Stomach smooth muscle (tissue), 2 donors: ENCODE results near the gene LCE3A.

ENCODE experiments used
- H3K27ac ChIP-seq: one replicate; pipeline ENCODE4 v1.7.0; 2013; ENCODE audit warnings: mild to moderate bottlenecking, low read length, inconsistent platforms
- H3K27me3 ChIP-seq, 2 donors: one replicate each; pipeline ENCODE4 v1.7.0; 2013; ENCODE audit warnings: low read length in 2 of 2; ENCODE audit not compliant: insufficient read depth in 2 of 2, control insufficient read depth in 1 of 2
- H3K36me3 ChIP-seq, 2 donors: one replicate each; pipeline ENCODE4 v1.7.0; 2013; ENCODE audit warnings: low read length in 2 of 2; ENCODE audit not compliant: control insufficient read depth in 2 of 2, insufficient read depth in 2 of 2
- H3K4me1 ChIP-seq: one replicate; pipeline ENCODE4 v1.7.0; 2013; ENCODE audit warnings: low read length; ENCODE audit not compliant: control insufficient read depth, insufficient read depth
- H3K4me3 ChIP-seq, 2 donors: one replicate each; pipeline ENCODE4 v1.7.0; 2013; ENCODE audit warnings: low read length in 2 of 2
- H3K9ac ChIP-seq, 2 donors: one replicate each; pipeline ENCODE4 v1.7.0; 2013; ENCODE audit warnings: low read length in 2 of 2, mild to moderate bottlenecking in 1 of 2
- H3K9me3 ChIP-seq, 2 donors: one replicate each; pipeline ENCODE4 v1.7.0; 2013; ENCODE audit warnings: low read length in 2 of 2; ENCODE audit not compliant: control insufficient read depth in 2 of 2
- donor health status: healthy.
- donor health status: Pancreatic carcinoma.

LCE3A gene

GRCh38 chr1:152640351-152640750 lies 17.4 kb upstream of the LCE3A start:
- Histone ChIP-seq H3K4me3 (no peak overlapping the region), H3K27ac (no peak overlapping the region), H3K36me3 (no peaks in the 10 kb centered on the region), H3K27me3 (no peaks in the 10 kb centered on the region), H3K9me3 (peaks cover 3 to 8% of the 10 kb centered on the region in 2 donors), H3K4me1 (no peaks in the 10 kb centered on the region), H3K9ac (no peak overlapping the region)

GRCh38 chr1:152630596-152630995 lies 7.7 kb upstream of the LCE3A start:
- H3K9me3 ChIP-seq, result peaks cover 0 to 2% of the 10 kb centered on the region in 2 donors
- no peak overlapping the region for H3K27ac ChIP-seq
- no peaks in the 10 kb centered on the region for H3K36me3 ChIP-seq
- H3K4me3 ChIP-seq, result no peak overlapping the region
- no peaks in the 10 kb centered on the region for H3K27me3 ChIP-seq
- no peaks in the 10 kb centered on the region for H3K4me1 ChIP-seq
- H3K9ac ChIP-seq, result no peak overlapping the region

- H3K36me3 ChIP-seq, result no peaks in the 10 kb centered on the region
- no peaks in the 10 kb centered on the region for H3K4me1 ChIP-seq
- peaks cover 0 to 2% of the 10 kb centered on the region in 2 donors for H3K27me3 ChIP-seq
- no peak overlapping the region for H3K27ac ChIP-seq
- H3K9me3 ChIP-seq, result no peaks in the 10 kb centered on the region
- no peak overlapping the region for H3K9ac ChIP-seq
- no peak overlapping the region for H3K4me3 ChIP-seq
Observed at GRCh38 chr1:152626744-152627143, 3.8 kb upstream of the LCE3A start.

GRCh38 chr1:152623203-152623844 lies 421 bp upstream of the LCE3A start:
- Histone ChIP-seq H3K9ac (no peak overlapping the region), H3K27ac (no peak overlapping the region), H3K27me3 (peaks cover 0 to 2% of the 10 kb centered on the region in 2 donors), H3K4me1 (no peaks in the 10 kb centered on the region), H3K36me3 (no peaks in the 10 kb centered on the region), H3K4me3 (no peak overlapping the region), H3K9me3 (peaks cover 9% of the 10 kb centered on the region in 2 donors)

- no peaks in the 10 kb centered on the region for H3K36me3 ChIP-seq
- H3K9ac ChIP-seq, result no peak overlapping the region
- no peak overlapping the region for H3K4me3 ChIP-seq
- H3K9me3 ChIP-seq, result peaks cover 10 to 12% of the 10 kb centered on the region in 2 donors
- no peaks in the 10 kb centered on the region for H3K4me1 ChIP-seq
- H3K27me3 ChIP-seq, result peaks cover 0 to 2% of the 10 kb centered on the region in 2 donors
- no peak overlapping the region for H3K27ac ChIP-seq
Observed at GRCh38 chr1:152621993-152622392, 910 bp downstream of the LCE3A start.

GRCh38 chr1:152613511-152613910 lies 9.4 kb downstream of the LCE3A start, which contains the start of gene LCE3B:
Gene LCE3B, plus strand, starts transcription at chr1:152613811. Its CDS starts 0 bp downstream, at chr1:152613811.
- H3K27me3 ChIP-seq, result no peaks in the 10 kb centered on the region
- no peaks in the 10 kb centered on the region for H3K4me1 ChIP-seq
- H3K27ac ChIP-seq, result no peak within 1 kb of the TSS
- no peaks in the 10 kb centered on the region for H3K36me3 ChIP-seq
- H3K9ac ChIP-seq, result no peak within 1 kb of the TSS
- peaks cover 2 to 3% of the 10 kb centered on the region in 2 donors for H3K9me3 ChIP-seq
- H3K4me3 ChIP-seq, result no peak within 1 kb of the TSS

GRCh38 chr1:152599934-152600333 lies 23.0 kb downstream of the LCE3A start, which contains the start of gene LCE3C:
Gene LCE3C, plus strand, starts transcription at chr1:152600234. Its CDS starts 498 bp downstream, at chr1:152600732.
- no peak within 1 kb of the TSS for H3K4me3 ChIP-seq
- H3K27me3 ChIP-seq, result no peaks in the 10 kb centered on the region
- H3K9me3 ChIP-seq, result no peaks in the 10 kb centered on the region
- H3K9ac ChIP-seq, result no peak within 1 kb of the TSS
- no peaks in the 10 kb centered on the region for H3K4me1 ChIP-seq
- H3K27ac ChIP-seq, result no peak within 1 kb of the TSS
- H3K36me3 ChIP-seq, result no peaks in the 10 kb centered on the region

GRCh38 chr1:152596986-152597385 lies 25.9 kb downstream of the LCE3A start:
- no peak overlapping the region for H3K27ac ChIP-seq
- H3K27me3 ChIP-seq, result no peaks in the 10 kb centered on the region
- H3K9ac ChIP-seq, result no peak overlapping the region
- H3K4me1 ChIP-seq, result no peaks in the 10 kb centered on the region
- no peaks in the 10 kb centered on the region for H3K36me3 ChIP-seq
- H3K4me3 ChIP-seq, result no peak overlapping the region
- H3K9me3 ChIP-seq, result no peaks in the 10 kb centered on the region

GRCh38 chr1:152585586-152585985 lies 37.3 kb downstream of the LCE3A start:
- Histone ChIP-seq H3K4me3 (no peak overlapping the region), H3K27me3 (no peaks in the 10 kb centered on the region), H3K9me3 (no peaks in the 10 kb centered on the region), H3K36me3 (no peaks in the 10 kb centered on the region), H3K27ac (no peak overlapping the region), H3K9ac (no peak overlapping the region), H3K4me1 (no peaks in the 10 kb centered on the region)

GRCh38 chr1:152582647-152583046 lies 40.3 kb downstream of the LCE3A start:
- no peak overlapping the region for H3K27ac ChIP-seq
- no peak overlapping the region for H3K9ac ChIP-seq
- H3K36me3 ChIP-seq, result no peaks in the 10 kb centered on the region
- no peaks in the 10 kb centered on the region for H3K27me3 ChIP-seq
- no peak overlapping the region for H3K4me3 ChIP-seq
- H3K4me1 ChIP-seq, result no peaks in the 10 kb centered on the region
- no peaks in the 10 kb centered on the region for H3K9me3 ChIP-seq

- Histone ChIP-seq H3K4me1 (no peaks in the 10 kb centered on the region), H3K4me3 (no peak within 1 kb of the TSS), H3K27me3 (no peaks in the 10 kb centered on the region), H3K9ac (no peak within 1 kb of the TSS), H3K27ac (no peak within 1 kb of the TSS), H3K9me3 (no peaks in the 10 kb centered on the region), H3K36me3 (no peaks in the 10 kb centered on the region)
Observed at GRCh38 chr1:152580433-152580832, 42.5 kb downstream of the LCE3A start, which contains the start of gene LCE3D. Gene LCE3D, minus strand, starts transcription at chr1:152580516. Its CDS starts 580 bp downstream, at chr1:152579936.
